Suprapubic skin (tissue), 3 donors: ENCODE results near the gene CAMK2D.

Experiments
- CTCF ChIP-seq, 2 donors: fragments of 200-600 bp in 1 of 2; fragments of 450-650 bp in 1 of 2; sonication (generic) in 1 of 2; IDR thresholded peaks; one replicate each; pipeline ENCODE4 v1.5.1; 2016 to 2019; ENCODE audit warnings: antibody characterized with exemption in 2 of 2, mild to moderate bottlenecking in 1 of 2, moderate library complexity in 1 of 2
- POLR2A ChIP-seq, 2 donors: fragments of 450-650 bp; IDR thresholded peaks; one replicate each; pipeline ENCODE4 v1.6.1; 2017; ENCODE audit warnings: antibody characterized with exemption in 2 of 2, mild to moderate bottlenecking in 2 of 2, moderate library complexity in 2 of 2

- TF ChIP-seq CTCF (IDR thresholded peaks at IDR 0.05) (no peak), POLR2A (IDR thresholded peaks at IDR 0.05) (no peak)
Measured at GRCh38 chr4:113452868-113453620, 308.5 kb downstream of the CAMK2D start.
